GM23338 (cell line): ENCODE measurements around the gene ADAMTS15. TPM values are rescaled to one million over a fixed set of nuclear protein-coding genes. Genes with fewer than 3 reads are reported as not detected.

Experiments
- ATAC-seq: fragments of 200-7000 bp; cut with Tn5 transposase; 3 replicates; pipeline ENCODE4 v1.9.1; 2020
- DNase-seq: peaks from one replicate; pipeline ENCODE4 v3.0.0-alpha.2; 2015; ENCODE audit warnings: low spot score
- H2AFZ ChIP-seq: fragments of 200-600 bp; sonication (generic); 2 replicates; pipeline ENCODE4 v1.8.0; 2016; ENCODE audit warnings: antibody characterized with exemption, mild to moderate bottlenecking, moderate library complexity
- H3F3A ChIP-seq: fragments of 200-600 bp; sonication (generic); replicated peaks from 2 replicates; pipeline ENCODE4 v1.8.0; 2017; ENCODE audit warnings: antibody characterized with exemption, mixed run types, low read depth
- H3K27ac ChIP-seq: fragments of 200-600 bp; sonication (generic); 2 replicates; pipeline ENCODE4 v1.6.1; 2016; ENCODE audit warnings: low read depth
- H3K27me3 ChIP-seq: fragments of 200-600 bp; sonication (generic); 2 replicates; pipeline ENCODE4 v1.8.0; 2016; ENCODE audit warnings: mild to moderate bottlenecking, mixed run types, moderate library complexity; ENCODE audit not compliant: insufficient read depth
- H3K36me3 ChIP-seq: fragments of 200-600 bp; sonication (generic); 2 replicates; pipeline ENCODE4 v1.8.0; 2016; ENCODE audit warnings: mild to moderate bottlenecking; ENCODE audit not compliant: insufficient read depth
- H3K4me1 ChIP-seq: fragments of 200-600 bp; sonication (generic); 2 replicates; pipeline ENCODE4 v1.8.0; 2016; ENCODE audit warnings: mild to moderate bottlenecking, moderate library complexity; ENCODE audit not compliant: insufficient read depth
- H3K4me2 ChIP-seq: fragments of 200-600 bp; sonication (generic); 2 replicates; pipeline ENCODE4 v1.7.1; 2017; ENCODE audit warnings: mixed run types
- H3K4me3 ChIP-seq: fragments of 200-600 bp; sonication (generic); 2 replicates; pipeline ENCODE4 v1.6.1; 2016; ENCODE audit warnings: mixed run types
- H3K79me2 ChIP-seq: fragments of 200-600 bp; sonication (generic); replicated peaks from 2 replicates; pipeline ENCODE4 v1.8.0; 2017; ENCODE audit warnings: mild to moderate bottlenecking; ENCODE audit not compliant: insufficient read depth
- H3K9me2 ChIP-seq: fragments of 200-600 bp; sonication (generic); 2 replicates; pipeline ENCODE4 v1.8.0; 2017; ENCODE audit not compliant: insufficient read depth
- H4K20me1 ChIP-seq: fragments of 200-600 bp; sonication (generic); replicated peaks from 2 replicates; pipeline ENCODE4 v1.8.0; 2017; ENCODE audit warnings: mild to moderate bottlenecking; ENCODE audit not compliant: insufficient read depth
- H3K27ac Mint-ChIP-seq: 2 replicates; pipeline ENCODE4 v1.8.0; 2020; ENCODE audit warnings: inconsistent platforms, mild to moderate bottlenecking, moderate library complexity, mixed read lengths
- H3K27me3 Mint-ChIP-seq: 3 replicates; pipeline ENCODE4 v1.8.0; 2022; ENCODE audit warnings: low read depth, mild to moderate bottlenecking, moderate library complexity, mixed read lengths, inconsistent platforms; ENCODE audit not compliant: insufficient read depth, poor library complexity
- H3K36me3 Mint-ChIP-seq: 3 replicates; pipeline ENCODE4 v1.8.0; 2021; ENCODE audit warnings: low read depth, mild to moderate bottlenecking, inconsistent platforms, moderate library complexity, mixed read lengths
- H3K4me1 Mint-ChIP-seq: 3 replicates; pipeline ENCODE4 v1.8.0; 2020; ENCODE audit warnings: mild to moderate bottlenecking, inconsistent platforms, mixed read lengths
- H3K4me3 Mint-ChIP-seq: 3 replicates; pipeline ENCODE4 v1.8.0; 2021; ENCODE audit warnings: moderate library complexity, mild to moderate bottlenecking, inconsistent platforms, mixed read lengths
- H3K9me3 Mint-ChIP-seq: 3 replicates; pipeline ENCODE4 v1.8.0; 2020; ENCODE audit warnings: moderate library complexity, mild to moderate bottlenecking, inconsistent platforms, mixed read lengths
- CREB1 ChIP-seq: fragments of 250-450 bp; sonication (Bioruptor Pico); IDR thresholded peaks from 2 replicates; pipeline ENCODE4 v1.5.0; 2020; ENCODE audit warnings: low read depth, mild to moderate bottlenecking, moderate library complexity
- EZH2 ChIP-seq: fragments of 200-600 bp; sonication (generic); IDR thresholded peaks from one replicate; pipeline ENCODE4 v1.8.0; 2017; ENCODE audit warnings: antibody characterized with exemption, mild to moderate bottlenecking, low read depth; ENCODE audit not compliant: unreplicated experiment
- EZH2phosphoT487 ChIP-seq: fragments of 200-600 bp; sonication (generic); IDR thresholded peaks from one replicate; pipeline ENCODE4 v1.8.1; 2018; ENCODE audit warnings: antibody characterized with exemption; ENCODE audit not compliant: unreplicated experiment
- JUNB ChIP-seq: IDR thresholded peaks from one replicate; pipeline ENCODE4 v1.6.1; 2016; ENCODE audit warnings: antibody characterized with exemption; ENCODE audit not compliant: unreplicated experiment
- NANOG ChIP-seq: IDR thresholded peaks from 2 replicates; pipeline ENCODE4 v1.6.1; 2016; ENCODE audit warnings: antibody characterized with exemption, borderline replicate concordance
- POLR2AphosphoS5 ChIP-seq: IDR thresholded peaks from 2 replicates; pipeline ENCODE4 v1.6.1; 2016; ENCODE audit warnings: antibody characterized with exemption, low read depth
- REST ChIP-seq: IDR thresholded peaks from one replicate; pipeline ENCODE4 v1.6.1; 2018; ENCODE audit warnings: antibody characterized with exemption; ENCODE audit not compliant: unreplicated experiment
- STAT1 ChIP-seq: IDR thresholded peaks from one replicate; pipeline ENCODE4 v1.6.1; 2016; ENCODE audit warnings: antibody characterized with exemption; ENCODE audit not compliant: unreplicated experiment
- ZNF114 ChIP-seq: fragments of 250-450 bp; sonication (Bioruptor Pico); IDR thresholded peaks from 2 replicates; pipeline ENCODE4 v1.5.0; 2020; ENCODE audit warnings: mild to moderate bottlenecking, moderate library complexity
- ZNF331 ChIP-seq: fragments of 250-450 bp; sonication (Bioruptor Pico); IDR thresholded peaks from 2 replicates; pipeline ENCODE4 v1.5.0; 2020; ENCODE audit warnings: low read depth, mild to moderate bottlenecking, moderate library complexity
- ZNF462 ChIP-seq: fragments of 250-450 bp; sonication (Bioruptor Pico); IDR thresholded peaks from 2 replicates; pipeline ENCODE4 v1.5.0; 2020; ENCODE audit warnings: mild to moderate bottlenecking, moderate library complexity
- polyA plus RNA-seq: library from polyadenylated mRNA; unstranded; fragments of >200 nt; fragmentation: Nextera tagmentation; extraction: Ambion mirVana; gene quantifications from 2 replicates; pipeline ENCODE4 v1.2.1, GENCODE V29; 2016
- total RNA-seq: library from RNA; depleted of rRNA; stranded (reverse); fragments of >200 nt; shearing (Covaris generic); gene quantifications from 2 replicates; pipeline ENCODE4 v1.2.3, GENCODE V29; 2014
- TF ChIP-seq, protein P1 (sequence below): IDR thresholded peaks from 2 replicates; pipeline ENCODE4 v1.6.1; 2016; ENCODE audit warnings: antibody characterized with exemption
- TF ChIP-seq, protein P2 (sequence below), 2 experiments: fragments of 200-600 bp in 1 of 2; sonication (generic) in 1 of 2; conservative IDR thresholded peaks; 2 replicates each; pipeline versions ENCODE4 v1.5.1 to v1.6.1; 2016 to 2017; ENCODE audit warnings: antibody characterized with exemption in 2 of 2, low read depth in 2 of 2, mild to moderate bottlenecking in 2 of 2, moderate library complexity in 1 of 2

Gene ADAMTS15
- total and polyA plus RNA-seq, 2 experiments from 2014 or later, result 0.42 to 5.6 TPM

- no peak overlapping the region for H3K27ac Mint-ChIP-seq
- no peak overlapping the region for H3K4me3 Mint-ChIP-seq
- Histone ChIP-seq H2AFZ (no peak overlapping the region), H3K4me1 (peaks cover 23% of the 10 kb centered on the region), H4K20me1 (no peaks in the 10 kb centered on the region), H3K27ac (no peak overlapping the region), H3K4me2 (no peak overlapping the region), H3K9me2 (peaks cover 19% of the 10 kb centered on the region), H3K4me3 (no peak overlapping the region), H3K79me2 (no peaks in the 10 kb centered on the region), H3K27me3 (no peaks in the 10 kb centered on the region), H3F3A (no peaks in the 10 kb centered on the region), H3K36me3 (no peaks in the 10 kb centered on the region)
- H3K4me1 Mint-ChIP-seq, result peaks cover 44% of the 10 kb centered on the region
- TF ChIP-seq REST (no peak), ZNF114 (CRISPR knock-in tag) (no peak), POLR2AphosphoS5 (no peak), STAT1 (no peak), CREB1 (CRISPR knock-in tag) (no peak), NANOG (no peak), EZH2 (no peak), JUNB (no peak), EZH2phosphoT487 (no peak), ZNF462 (CRISPR knock-in tag) (no peak), ZNF331 (CRISPR knock-in tag) (no peak)
- TF ChIP-seq, protein P1, sequence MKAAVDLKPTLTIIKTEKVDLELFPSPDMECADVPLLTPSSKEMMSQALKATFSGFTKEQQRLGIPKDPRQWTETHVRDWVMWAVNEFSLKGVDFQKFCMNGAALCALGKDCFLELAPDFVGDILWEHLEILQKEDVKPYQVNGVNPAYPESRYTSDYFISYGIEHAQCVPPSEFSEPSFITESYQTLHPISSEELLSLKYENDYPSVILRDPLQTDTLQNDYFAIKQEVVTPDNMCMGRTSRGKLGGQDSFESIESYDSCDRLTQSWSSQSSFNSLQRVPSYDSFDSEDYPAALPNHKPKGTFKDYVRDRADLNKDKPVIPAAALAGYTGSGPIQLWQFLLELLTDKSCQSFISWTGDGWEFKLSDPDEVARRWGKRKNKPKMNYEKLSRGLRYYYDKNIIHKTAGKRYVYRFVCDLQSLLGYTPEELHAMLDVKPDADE, result no peak
- TF ChIP-seq, protein P2, sequence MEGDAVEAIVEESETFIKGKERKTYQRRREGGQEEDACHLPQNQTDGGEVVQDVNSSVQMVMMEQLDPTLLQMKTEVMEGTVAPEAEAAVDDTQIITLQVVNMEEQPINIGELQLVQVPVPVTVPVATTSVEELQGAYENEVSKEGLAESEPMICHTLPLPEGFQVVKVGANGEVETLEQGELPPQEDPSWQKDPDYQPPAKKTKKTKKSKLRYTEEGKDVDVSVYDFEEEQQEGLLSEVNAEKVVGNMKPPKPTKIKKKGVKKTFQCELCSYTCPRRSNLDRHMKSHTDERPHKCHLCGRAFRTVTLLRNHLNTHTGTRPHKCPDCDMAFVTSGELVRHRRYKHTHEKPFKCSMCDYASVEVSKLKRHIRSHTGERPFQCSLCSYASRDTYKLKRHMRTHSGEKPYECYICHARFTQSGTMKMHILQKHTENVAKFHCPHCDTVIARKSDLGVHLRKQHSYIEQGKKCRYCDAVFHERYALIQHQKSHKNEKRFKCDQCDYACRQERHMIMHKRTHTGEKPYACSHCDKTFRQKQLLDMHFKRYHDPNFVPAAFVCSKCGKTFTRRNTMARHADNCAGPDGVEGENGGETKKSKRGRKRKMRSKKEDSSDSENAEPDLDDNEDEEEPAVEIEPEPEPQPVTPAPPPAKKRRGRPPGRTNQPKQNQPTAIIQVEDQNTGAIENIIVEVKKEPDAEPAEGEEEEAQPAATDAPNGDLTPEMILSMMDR (conservative IDR thresholded peaks at IDR 0.05; ENCODE audit: low read depth in 2 of 2), result no peak
- H3K27me3 Mint-ChIP-seq, result peaks cover 11% of the 10 kb centered on the region
- H3K9me3 Mint-ChIP-seq, result no peaks in the 10 kb centered on the region
- no peak for ATAC-seq
- no peak for DNase-seq
- H3K36me3 Mint-ChIP-seq, result 0 out of 3 replicates have a peak, but pooled peaks cover 2% of the 10 kb centered on the region
These were observed 70.9 kb downstream of the ADAMTS15 start for GRCh38 chr11:130519128-130519932.
